Gastroesophageal sphincter (tissue), 4 donors: ENCODE measurements around the gene MEG3. TPM values are rescaled to one million over a fixed set of nuclear protein-coding genes. Genes with fewer than 3 reads are reported as not detected.

Source experiments
- ATAC-seq: fragments of 150-250 bp; one replicate; pipeline ENCODE4 v1.9.1; 2016; ENCODE audit warnings: mild to moderate bottlenecking, moderate library complexity
- H3K27ac ChIP-seq, 4 donors: fragments of 200-600 bp; sonication (generic) in 3 of 4; 1 replicate in 3 of 4; 2 replicates in 1 of 4; pipeline ENCODE4 v1.5.1; 2016 to 2019
- H3K27me3 ChIP-seq: fragments of 200-600 bp; sonication (generic); one replicate; pipeline ENCODE4 v1.5.1; 2019
- H3K36me3 ChIP-seq, 2 donors: fragments of 200-600 bp; sonication (generic); one replicate each; pipeline ENCODE4 v1.5.1; 2019; ENCODE audit warnings: control low read depth in 1 of 2
- H3K4me1 ChIP-seq, 3 donors: fragments of 200-600 bp; sonication (generic); 1 replicate in 2 of 3; 2 replicates in 1 of 3; pipeline ENCODE4 v1.5.1; 2016 to 2019; ENCODE audit warnings: control low read depth in 2 of 3
- H3K4me3 ChIP-seq, 2 donors: fragments of 200-600 bp; sonication (generic); one replicate each; pipeline ENCODE4 v1.5.1; 2019; ENCODE audit warnings: mild to moderate bottlenecking in 1 of 2, moderate library complexity in 1 of 2
- H3K9me3 ChIP-seq, 3 donors: fragments of 200-600 bp; sonication (generic); one replicate each; pipeline ENCODE4 v1.5.1; 2017 to 2019; ENCODE audit warnings: control low read depth in 2 of 3
- EP300 ChIP-seq: sonication (generic); formaldehyde crosslinking; IDR thresholded peaks from one replicate; pipeline ENCODE4 v1.6.1; 2017; ENCODE audit warnings: antibody characterized with exemption, mild to moderate bottlenecking
- POLR2A ChIP-seq, 2 donors: fragments of 450-650 bp; IDR thresholded peaks; one replicate each; pipeline ENCODE4 v1.6.1; 2017; ENCODE audit warnings: antibody characterized with exemption in 2 of 2, mild to moderate bottlenecking in 2 of 2, moderate library complexity in 1 of 2
- POLR2AphosphoS5 ChIP-seq: sonication (generic); formaldehyde crosslinking; IDR thresholded peaks from one replicate; pipeline ENCODE4 v1.6.1; 2017; ENCODE audit warnings: antibody characterized with exemption
- WGBS, 2 donors: methylation state at CpG; one replicate each; pipeline ENCODE4 v1.1.5; 2018; ENCODE audit warnings: low coverage in 1 of 2; 5-methylcytosine and 5-hydroxymethylcytosine counted together
- total RNA-seq, 4 donors: library from RNA; depleted of rRNA; stranded (reverse); fragments of >200 nt; gene quantifications; one replicate each; pipeline ENCODE4 v1.1.0, GENCODE V29; 2016
- TF ChIP-seq, protein P1 (sequence below), 4 experiments: fragments of 200-600 bp in 2 of 4; fragments of 450-650 bp in 2 of 4; sonication (generic) in 1 of 4; IDR thresholded peaks; one replicate each; pipeline ENCODE4 v1.5.1; 2017 to 2019; ENCODE audit warnings: antibody characterized with exemption in 4 of 4, mild to moderate bottlenecking in 2 of 4, moderate library complexity in 2 of 4

MEG3 gene
- total RNA-seq, 4 donors from 2014 or later = 7.5 to 59.0 (median 36.7) TPM

DNA sequence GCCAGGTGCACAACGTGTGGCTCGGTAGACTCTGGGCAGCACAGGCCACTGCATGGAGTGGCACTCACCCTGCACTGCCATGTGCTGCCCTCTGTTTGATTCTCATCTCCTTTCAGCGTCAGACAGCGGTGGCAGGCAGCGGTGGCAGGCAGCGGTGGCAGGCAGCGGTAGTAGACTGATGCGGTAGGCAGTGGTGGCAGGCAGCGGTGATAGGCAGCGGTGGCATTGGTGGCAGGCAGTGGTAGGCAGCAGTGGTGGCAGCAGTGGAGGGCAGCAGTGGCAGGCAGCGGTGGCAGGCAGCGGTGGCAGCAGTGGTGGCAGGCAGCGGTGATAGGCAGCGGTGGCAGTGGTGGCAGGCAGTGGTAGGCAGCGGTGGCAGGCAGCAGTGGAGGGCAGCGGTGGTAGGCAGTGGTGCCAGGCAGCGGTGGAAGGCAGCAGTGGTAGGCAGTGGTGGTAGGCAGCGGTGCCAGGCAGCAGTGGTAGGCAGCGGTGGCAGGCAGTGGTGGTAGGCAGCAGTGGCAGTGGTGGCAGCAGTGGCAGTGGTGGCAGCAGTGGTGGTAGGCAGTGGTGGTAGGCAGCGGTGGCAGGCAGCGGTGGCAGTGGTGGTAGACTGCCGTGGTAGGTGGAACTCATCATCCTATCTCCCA lies 6.0 kb upstream of the MEG3 start:
- no peak for TF ChIP-seq POLR2A (IDR thresholded peaks at IDR 0.05)
- H3K27ac ChIP-seq = no peak overlapping the region
- H3K27me3 ChIP-seq = peaks cover 44% of the 10 kb centered on the region
- no peaks in the 10 kb centered on the region for H3K4me1 ChIP-seq
- 87 to 94% methylated on average over 8 to 14 of the region's 22 CpGs for WGBS, 2 donors
- no peak overlapping the region for H3K4me3 ChIP-seq
- ATAC-seq = no peak
- H3K36me3 ChIP-seq = no peaks in the 10 kb centered on the region
- no peaks in the 10 kb centered on the region for H3K9me3 ChIP-seq

DNA sequence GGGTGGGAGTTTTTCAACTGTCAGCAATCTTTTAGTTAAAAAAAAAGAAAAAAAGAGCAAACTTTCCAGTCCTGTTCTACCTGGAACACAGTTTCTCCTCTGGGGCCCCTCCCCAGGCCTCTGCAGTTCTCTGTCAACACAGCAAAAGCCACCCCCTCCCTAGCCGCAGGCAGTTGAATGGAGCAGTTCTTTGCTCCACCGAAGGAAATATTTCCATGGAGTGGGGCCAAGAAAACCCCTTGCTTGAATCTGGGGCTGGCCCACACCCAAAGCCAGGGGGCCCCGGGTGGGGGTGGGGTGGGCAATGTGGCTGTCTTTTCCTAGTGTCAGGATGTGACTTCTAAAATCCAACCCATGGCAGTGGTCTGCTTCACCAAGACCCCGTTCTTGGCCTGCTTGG lies 5.0 kb upstream of the MEG3 start:
- Histone ChIP-seq H3K4me1 (peaks cover 0 to 7% (median 0%) of the 10 kb centered on the region in 3 donors), H3K9me3 (no peaks in the 10 kb centered on the region), H3K4me3 (no peak overlapping the region), H3K27ac (no peak overlapping the region), H3K27me3 (peaks cover 47% of the 10 kb centered on the region), H3K36me3 (no peaks in the 10 kb centered on the region)
- ATAC-seq = no peak
- TF ChIP-seq, protein P1, sequence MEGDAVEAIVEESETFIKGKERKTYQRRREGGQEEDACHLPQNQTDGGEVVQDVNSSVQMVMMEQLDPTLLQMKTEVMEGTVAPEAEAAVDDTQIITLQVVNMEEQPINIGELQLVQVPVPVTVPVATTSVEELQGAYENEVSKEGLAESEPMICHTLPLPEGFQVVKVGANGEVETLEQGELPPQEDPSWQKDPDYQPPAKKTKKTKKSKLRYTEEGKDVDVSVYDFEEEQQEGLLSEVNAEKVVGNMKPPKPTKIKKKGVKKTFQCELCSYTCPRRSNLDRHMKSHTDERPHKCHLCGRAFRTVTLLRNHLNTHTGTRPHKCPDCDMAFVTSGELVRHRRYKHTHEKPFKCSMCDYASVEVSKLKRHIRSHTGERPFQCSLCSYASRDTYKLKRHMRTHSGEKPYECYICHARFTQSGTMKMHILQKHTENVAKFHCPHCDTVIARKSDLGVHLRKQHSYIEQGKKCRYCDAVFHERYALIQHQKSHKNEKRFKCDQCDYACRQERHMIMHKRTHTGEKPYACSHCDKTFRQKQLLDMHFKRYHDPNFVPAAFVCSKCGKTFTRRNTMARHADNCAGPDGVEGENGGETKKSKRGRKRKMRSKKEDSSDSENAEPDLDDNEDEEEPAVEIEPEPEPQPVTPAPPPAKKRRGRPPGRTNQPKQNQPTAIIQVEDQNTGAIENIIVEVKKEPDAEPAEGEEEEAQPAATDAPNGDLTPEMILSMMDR (IDR thresholded peaks at IDR 0.05) = no peak
- TF ChIP-seq POLR2AphosphoS5 (no peak), EP300 (no peak), POLR2A (IDR thresholded peaks at IDR 0.05) (no peak)
- 54 to 100% methylated on average over 1 to 4 of the region's 4 CpGs for WGBS, 2 donors

DNA sequence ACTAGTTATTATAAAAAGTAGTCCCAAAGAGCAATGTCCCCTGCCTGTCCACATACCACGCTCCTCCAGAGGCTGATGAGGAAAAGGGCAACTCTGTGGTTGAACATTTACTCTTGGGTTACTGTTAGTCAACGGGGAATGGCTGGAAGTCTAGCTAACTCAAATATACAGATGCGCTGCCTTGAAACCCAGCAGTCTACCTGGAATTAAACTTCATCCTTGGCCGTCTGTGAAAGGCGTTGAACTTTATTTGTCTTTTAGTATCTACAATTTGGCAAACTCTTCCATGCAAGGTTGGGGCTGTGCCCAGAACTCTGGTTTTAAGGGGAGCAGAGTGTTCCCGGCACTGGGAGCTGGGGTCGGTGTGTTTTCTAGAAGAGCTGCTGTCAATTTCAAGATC lies 3.9 kb upstream of the MEG3 start:
- Histone ChIP-seq H3K4me3 (no peak overlapping the region), H3K36me3 (no peaks in the 10 kb centered on the region), H3K4me1 (peaks cover 0 to 10% (median 0%) of the 10 kb centered on the region in 3 donors), H3K9me3 (peaks cover 0 to under 1% (median 0%) of the 10 kb centered on the region in 3 donors), H3K27me3 (peaks cover 54% of the 10 kb centered on the region), H3K27ac (no peak overlapping the region)
- WGBS, 2 donors = 62 to 90% methylated on average over 4 to 6 of the region's 7 CpGs
- no peak for TF ChIP-seq EP300
- no peak for TF ChIP-seq POLR2AphosphoS5
- no peak for TF ChIP-seq POLR2A (IDR thresholded peaks at IDR 0.05)
- TF ChIP-seq, protein P1 (IDR thresholded peaks at IDR 0.05) = no peak
- ATAC-seq = no peak

DNA sequence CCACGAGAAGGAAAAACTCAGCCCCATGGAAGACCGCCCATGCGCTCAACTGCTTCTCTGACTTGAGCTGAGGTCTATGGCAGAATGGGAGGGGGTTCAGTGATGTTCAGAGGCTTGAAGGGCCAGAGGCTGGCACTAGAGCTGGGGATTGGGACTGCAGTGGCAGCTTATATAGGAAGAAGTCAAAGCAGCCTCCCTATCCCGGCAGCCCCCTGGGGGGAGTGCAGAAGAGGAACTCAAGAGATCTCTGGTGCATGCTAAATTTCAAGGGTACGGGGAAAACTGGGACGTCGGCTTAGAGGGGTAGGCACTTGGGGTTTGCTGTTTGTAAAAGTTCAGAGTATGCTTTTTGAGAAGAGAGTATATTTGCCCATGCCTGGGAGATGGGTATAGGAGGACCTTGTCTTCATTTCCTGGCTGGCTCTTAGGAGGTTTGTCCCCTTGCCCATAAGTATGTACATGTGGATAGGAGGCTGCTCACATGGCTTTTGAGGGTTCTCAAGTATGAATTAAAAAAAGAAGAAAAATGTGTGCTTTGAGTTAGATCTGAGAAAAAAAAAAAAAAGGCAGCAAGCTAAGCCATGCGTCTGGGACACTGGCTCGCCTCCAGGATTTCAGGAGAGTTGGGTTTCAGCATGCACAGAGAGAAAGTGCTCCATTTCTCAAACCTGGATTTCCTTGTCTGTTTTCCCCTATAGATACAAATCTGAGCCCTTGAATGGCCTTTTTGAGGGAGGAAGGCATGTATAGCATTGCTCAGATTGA lies 3.2 kb upstream of the MEG3 start:
- Histone ChIP-seq H3K27ac (no peak overlapping the region), H3K9me3 (peaks cover 0 to 7% (median 0%) of the 10 kb centered on the region in 3 donors), H3K27me3 (peaks cover 56% of the 10 kb centered on the region), H3K4me1 (peaks cover 0 to 10% (median 0%) of the 10 kb centered on the region in 3 donors), H3K36me3 (no peaks in the 10 kb centered on the region), H3K4me3 (no peak overlapping the region)
- TF ChIP-seq POLR2AphosphoS5 (no peak), POLR2A (IDR thresholded peaks at IDR 0.05) (no peak), EP300 (no peak)
- TF ChIP-seq, protein P1 (IDR thresholded peaks at IDR 0.05) = no peak
- no peak for ATAC-seq
- 56 to 62% methylated on average over 6 to 9 of the region's 9 CpGs for WGBS, 2 donors

DNA sequence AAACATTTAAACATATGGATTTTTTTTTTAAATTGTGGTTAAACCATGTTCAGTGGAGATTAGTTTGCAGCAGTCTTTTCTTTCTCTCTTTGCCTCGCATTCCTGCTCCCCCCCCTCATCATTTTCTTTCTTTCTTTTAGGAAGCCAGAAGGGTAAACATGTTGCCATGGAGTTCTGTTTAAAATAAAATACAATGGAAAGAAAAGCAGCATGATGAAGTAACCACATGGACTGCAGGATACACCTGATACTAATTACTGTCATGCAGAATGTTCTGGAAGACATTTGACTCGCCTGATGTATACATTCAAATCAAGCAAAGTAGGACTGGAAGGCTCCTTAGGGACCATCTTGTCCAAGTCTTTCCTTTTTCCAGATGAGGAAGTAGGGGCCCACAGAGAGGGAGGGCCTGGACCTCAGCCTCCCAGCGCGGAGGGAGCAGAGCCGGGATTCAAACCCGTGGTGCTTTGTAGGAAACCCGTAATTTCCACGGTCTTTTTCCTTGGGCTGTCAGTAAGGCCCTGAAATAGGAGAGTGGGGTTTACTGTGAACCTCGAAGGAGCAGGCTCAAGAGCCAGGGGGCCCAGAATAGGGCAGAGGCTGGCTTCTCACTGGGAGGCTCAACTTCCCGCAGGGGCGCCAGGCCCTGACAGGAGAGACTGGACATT lies 2.4 kb upstream of the MEG3 start:
- no peak for ATAC-seq
- Histone ChIP-seq H3K27me3 (peaks cover 64% of the 10 kb centered on the region), H3K9me3 (peaks cover 0 to 16% (median 0%) of the 10 kb centered on the region in 3 donors), H3K27ac (no peak overlapping the region), H3K4me1 (peaks cover 0 to 10% (median 0%) of the 10 kb centered on the region in 3 donors), H3K36me3 (no peaks in the 10 kb centered on the region), H3K4me3 (no peak overlapping the region)
- 50 to 65% methylated on average over 6 to 8 of the region's 11 CpGs for WGBS, 2 donors
- TF ChIP-seq POLR2AphosphoS5 = no peak
- TF ChIP-seq, protein P1 (IDR thresholded peaks at IDR 0.05) = no peak
- TF ChIP-seq POLR2A (IDR thresholded peaks at IDR 0.05) = no peak
- TF ChIP-seq EP300 = no peak
